Activated CD4-positive, alpha-beta T cell treated with anti-CD3 and anti-CD28 coated beads, Interleukin-2, amount 50 U/mL, for 48 hours (primary cell): ENCODE results near the gene TBC1D12.
A peak's percentile ranks its signal among the peaks of the same experiment; 100 is the strongest.
"Not testable (repeated sequence)": the region's sequence is repeated elsewhere in the genome, so short reads cannot be mapped to it uniquely, and the experiment has no call there.

ENCODE experiments used
- DNase-seq, 2 experiments: peaks; one replicate each; pipeline ENCODE4 v3.0.0-alpha.2; 2020

The TBC1D12 gene

DNA sequence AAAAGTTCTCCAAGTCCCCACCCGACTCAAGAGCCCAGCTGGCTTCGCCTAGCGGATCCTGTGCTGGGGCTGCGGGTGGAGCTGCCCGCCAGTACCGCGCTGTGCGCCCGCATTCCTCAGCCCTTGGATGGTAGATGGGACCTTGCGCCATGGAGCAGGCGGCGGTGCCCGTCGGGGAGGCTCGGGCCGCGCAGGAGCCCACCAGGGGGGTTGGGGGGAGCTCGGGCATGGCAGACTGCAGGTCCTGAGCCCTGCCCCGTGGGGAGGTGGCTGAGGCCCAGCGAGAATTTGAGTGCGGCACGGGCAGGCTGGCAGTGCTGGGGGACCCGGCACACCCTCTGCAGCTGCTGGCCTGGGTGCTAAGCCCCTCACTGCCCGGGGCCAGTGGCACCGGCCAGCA lies 57.0 kb downstream of the TBC1D12 start:
- no peak for DNase-seq

DNA sequence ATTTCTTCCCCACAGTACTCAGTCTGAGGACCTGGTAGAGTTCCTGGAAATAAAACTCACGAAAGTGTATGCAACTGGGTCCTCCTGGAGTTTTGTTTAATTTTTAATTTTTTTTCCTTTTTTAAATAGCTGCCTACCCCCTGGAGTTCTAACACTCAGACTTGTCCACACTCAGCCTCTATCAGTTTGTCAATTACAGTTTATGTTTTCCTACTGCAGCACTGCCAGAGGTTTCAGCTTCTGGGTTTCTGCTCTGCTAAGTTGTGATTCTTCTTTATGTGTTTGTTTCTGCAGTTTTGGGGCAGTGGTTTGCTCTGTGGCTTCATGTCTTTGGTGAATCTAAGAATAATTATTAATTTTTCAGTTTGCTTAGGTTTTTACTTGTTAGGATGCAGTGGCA lies 59.2 kb downstream of the TBC1D12 start:
- no peak for DNase-seq

DNA sequence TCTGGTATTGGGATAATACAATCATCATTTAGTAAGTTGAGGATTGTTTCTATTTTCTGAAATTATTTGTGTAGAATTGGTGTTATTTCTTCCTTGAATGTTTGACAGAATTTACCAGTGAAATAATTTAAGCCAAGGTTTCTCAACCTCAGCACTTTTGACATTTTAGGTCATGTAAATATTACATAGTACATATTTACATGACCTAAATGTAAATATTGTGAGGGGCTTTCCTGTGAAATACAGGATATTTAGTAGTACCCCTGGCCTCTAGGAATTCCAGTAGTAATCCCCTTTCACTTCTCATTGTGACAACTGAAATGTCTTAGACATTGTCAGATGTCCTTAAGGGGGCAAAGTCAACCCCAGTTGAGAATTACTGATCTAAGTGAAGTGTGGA lies 59.8 kb downstream of the TBC1D12 start:
- no peak for DNase-seq

DNA sequence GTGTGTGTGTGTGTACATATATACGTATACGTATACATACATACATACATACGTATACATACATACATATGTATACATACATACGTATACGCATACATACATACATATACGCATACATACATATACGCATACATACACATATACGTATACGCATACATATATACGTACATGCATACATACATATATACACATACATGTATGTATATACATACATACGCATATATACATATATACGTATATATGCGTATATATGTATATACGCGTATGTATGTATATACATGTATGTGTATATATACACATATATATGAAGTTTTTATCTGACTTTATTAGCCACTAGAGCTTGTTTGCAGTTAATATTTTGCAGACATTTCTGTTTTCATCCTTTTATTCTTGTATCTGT lies 63.3 kb downstream of the TBC1D12 start:
- DNase-seq, result no peak

DNA sequence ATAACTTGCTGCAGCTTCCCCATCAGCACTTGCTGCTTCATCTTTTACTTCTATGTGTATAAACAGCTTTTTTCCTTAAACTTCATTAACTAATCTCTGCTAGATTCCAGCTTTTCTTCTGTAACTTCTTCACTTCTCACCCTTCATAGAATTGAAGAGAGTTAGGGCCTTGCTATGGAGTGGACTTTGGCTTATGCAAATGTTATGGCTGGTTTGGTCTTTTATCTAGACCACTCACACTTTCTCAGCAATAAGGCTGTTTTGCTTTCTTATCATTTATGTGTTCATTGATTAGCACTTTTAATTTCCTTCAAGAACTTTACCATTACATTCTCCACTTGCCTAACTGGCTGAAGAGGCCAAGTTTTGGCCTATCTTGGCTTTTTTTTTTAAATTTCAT lies 79.1 kb downstream of the TBC1D12 start:
- DNase-seq, result no peak

DNA sequence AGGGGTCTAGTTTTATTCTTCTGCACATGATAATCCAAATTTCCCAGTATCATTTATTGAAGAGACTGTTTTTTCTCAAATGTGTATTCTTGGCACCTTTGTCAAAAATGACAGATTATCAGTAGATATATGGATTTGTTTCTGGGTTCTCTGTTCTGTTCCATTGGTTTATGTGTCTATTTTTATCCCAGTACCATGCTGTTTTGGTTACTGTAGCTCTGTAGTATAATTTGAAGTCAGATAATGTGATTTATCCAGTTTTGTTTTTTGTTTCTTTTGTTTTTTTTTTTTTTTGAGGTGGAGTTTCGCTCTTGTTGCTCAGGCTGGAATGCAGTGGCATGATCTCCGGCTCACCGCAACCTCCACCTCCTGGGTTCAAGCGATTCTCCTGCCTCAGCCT lies 81.6 kb downstream of the TBC1D12 start:
- no peak for DNase-seq

DNA sequence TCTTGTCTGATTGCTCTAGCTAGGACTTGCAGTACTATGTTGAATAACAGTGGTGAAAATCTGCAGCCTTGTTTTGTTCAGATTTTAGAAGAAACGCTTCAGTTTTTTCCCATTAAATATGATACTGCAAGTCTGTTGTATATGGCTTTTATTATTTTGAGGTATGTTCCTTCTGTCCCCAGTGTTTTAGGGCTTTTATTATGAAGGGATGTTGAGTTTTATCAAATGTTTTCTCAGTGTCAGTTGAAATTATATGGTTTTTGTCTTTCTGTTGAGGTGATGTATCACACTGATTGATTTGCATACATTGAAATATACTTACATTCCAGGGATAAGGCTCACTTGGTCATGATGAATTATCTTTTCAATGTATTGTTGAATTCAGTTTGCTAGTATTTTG lies 82.8 kb downstream of the TBC1D12 start:
- no peak for DNase-seq

DNA sequence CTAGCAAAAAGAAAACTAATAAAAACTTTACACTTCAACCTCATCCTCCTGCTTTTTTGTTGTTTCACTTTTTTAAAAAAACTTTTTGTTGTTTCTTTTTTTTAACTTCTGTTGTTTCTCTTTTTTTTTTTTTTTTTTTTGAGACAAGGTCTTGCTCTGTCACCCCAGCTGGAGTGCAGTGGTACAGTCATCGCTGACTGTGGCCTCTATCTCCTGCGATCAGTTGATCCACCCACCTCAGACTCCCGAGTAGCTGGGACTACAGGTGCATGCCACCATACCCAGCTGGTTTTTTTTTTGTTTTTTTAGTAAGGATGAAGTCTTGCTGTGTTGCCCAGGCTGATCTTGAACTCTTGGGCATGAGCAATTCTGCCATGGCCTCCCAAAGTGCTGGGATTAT lies 85.2 kb downstream of the TBC1D12 start:
- no peak for DNase-seq

DNA sequence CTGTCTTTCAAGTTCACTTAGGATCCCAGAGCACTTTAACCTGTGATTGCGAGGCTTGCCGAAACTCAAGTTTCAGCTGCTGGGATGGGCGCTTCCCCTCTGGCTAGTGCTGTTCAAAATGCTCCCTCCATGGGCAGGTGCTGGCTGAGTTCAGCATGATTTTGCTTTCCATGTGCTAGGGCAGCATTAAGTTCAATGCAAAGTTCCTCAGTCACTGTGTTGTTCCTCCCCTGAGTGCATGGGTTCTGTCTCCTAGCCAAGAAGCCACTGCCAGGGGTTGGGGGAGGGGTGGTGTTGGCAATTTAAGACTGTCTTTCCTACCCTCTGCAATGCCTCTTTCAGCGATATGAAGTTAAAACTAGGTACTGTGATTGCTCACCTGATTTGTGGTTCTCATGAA lies 86.8 kb downstream of the TBC1D12 start:
- DNase-seq, result no peak

DNA sequence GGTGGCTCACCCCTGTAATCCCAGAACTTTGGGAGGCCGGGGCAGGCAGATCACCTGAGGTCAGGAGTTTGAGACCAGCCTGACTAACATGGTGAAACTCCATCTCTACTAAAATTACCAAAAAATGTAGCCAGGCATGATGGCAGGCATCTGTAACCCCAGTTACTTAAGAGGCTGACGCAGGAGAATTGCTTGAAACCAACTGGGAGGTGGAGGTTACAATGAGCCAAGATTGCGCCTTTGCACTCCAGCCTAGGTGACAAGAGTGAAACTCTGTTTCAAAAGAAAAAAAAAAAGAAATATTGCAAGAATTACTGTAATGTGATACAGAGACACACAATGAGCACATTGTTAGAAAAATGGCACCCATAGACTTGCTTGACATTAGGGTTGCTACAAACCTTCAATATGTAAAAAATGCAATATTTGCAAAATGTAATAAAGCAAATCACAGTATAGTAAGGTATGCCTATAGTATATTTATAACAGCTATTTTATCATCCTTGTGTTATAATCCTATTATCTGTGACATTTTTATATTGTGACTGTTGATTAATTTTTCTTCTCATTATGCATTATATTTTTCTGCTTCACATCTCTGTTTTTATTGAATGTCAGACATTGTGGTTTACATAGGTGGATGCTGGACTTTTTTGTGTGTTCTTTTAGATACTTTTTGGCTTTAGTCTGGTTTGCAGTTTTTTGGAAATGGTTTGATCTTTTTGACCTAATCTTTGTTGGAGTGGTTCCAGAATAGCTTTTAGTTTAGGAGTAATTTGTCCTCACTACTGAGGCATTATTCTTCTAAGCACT lies 87.8 kb downstream of the TBC1D12 start:
- no peak for DNase-seq

DNA sequence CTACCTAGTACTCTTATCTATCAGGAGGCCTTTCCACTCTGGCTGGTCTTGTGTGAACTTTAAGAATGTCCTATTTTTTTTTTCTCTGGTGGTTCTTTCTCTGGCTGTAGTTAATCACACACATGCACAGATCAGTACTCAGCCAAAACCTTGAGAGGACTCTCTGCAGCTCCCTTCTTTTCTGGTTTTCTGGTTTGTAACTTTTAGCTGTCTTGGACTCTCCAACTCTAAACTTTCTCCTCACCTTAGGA lies 88.4 kb downstream of the TBC1D12 start:
- no peak for DNase-seq

DNA sequence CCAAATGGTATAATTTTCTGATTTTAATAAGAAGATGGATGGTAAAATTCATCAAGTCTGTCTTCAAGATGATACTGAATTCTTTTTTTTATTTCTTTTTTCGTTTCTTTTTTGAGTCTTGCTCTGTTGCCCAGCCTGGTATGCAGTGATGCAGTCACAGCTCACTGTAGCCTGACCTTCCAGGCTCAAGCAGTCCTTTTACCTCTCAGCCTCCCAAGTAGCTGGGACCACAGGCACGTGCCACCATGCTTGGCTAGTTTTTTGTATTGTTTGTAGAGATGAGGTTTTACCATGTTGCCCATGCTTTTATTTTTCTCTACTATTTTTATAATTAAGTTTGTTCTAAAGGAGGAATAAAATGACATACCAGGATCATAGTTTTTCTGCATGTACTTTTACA lies 91.1 kb downstream of the TBC1D12 start:
- DNase-seq, result no peak

DNA sequence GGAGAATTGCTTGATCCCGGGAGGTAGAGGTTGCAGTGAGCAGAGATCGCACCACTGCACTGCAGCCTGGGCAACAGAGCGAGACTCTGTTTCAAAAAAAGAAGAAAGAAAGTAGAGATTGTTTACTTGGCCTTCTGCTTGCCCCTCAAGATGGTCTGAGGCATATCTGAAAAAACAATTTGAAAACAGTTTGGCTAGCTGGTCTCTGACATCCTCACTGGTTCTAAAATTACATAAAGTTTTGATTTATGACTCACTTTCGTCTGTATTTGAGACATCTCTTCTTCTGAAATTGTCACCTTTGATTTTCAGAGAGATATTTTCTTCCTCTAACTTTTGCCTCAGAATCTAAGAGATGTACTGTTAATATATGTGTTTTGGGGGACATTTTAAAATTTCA lies 93.7 kb downstream of the TBC1D12 start:
- no peak for DNase-seq

DNA sequence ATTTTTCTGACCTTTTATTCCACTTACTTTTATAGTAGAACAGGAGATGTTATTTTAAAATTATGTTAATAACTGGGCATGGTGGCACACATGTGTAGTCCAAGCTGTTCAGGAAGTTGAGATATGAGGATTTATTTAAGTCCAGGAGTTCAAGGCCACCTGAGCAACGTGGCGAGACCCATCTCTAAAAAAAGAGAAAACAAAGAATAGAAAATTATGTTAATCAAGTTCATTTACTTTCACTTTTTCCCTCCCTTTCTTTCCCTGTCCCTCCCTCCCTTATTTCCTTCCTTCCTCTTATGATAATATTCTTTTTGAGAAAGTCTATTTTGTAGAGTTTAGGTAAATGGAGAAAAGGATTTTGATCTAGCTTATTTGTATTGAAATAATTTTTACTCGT lies 94.3 kb downstream of the TBC1D12 start:
- DNase-seq, result no peak

DNA sequence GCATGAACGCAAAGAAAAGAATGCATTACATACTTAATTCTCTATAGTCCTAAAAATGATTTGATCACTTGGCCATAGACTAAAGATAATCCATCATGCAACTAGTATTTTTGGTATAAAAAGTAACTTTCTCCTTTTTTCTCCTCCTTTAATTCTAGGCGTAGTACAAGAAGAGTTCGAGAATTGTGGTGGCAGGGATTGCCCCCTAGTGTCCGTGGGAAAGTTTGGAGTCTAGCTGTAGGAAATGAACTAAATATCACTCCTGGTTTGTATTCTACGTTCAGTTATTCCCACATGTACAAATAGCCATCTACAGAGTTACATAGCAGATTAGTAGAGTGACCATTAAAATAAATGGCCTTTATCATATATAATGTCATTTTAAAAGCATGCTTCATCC lies 97.7 kb downstream of the TBC1D12 start:
- no peak for DNase-seq

DNA sequence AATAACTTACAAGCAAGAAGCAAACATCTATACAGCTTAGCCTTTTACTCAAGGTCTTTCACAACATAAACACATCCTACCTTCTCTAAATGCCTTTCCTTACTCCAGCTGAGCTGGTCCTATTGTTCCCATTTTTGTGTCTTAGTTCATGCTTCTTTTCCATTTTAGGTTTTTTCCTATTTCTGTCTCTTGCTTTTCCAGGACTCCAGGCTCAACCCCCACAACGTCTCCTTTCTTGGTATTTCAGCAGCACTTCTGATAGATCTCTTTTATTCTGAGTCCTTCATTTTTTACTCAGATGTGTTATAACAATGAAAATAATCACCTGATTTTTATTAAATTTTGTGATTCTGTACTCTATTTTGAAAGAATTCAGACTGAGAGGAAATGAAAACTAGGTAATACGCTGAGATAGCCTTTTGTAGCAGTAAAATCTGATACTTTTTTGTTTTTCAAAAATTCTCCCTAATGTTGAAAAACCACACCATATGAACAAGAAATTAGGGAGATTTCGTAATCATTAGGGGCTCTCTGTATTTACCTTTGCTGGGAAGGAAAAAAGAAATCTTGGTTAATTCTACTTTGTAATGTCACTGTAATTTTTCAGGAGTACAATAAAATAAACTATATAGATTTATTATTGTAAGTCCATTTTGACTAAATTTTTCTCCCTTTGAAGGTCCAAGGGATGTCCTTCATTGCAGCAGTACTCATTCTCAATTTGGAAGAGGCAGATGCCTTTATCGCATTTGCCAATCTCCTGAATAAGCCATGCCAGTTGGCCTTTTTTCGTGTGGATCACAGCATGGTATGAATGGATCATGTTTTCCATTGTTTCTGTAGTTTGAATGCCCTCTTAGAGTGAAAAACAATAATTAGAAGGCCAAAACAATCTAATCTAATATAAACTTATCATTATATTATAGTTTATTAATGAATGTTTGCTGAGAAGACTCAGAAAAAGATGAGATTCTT lies 119.2 kb downstream of the TBC1D12 start:
- DNase-seq, result no peak

DNA sequence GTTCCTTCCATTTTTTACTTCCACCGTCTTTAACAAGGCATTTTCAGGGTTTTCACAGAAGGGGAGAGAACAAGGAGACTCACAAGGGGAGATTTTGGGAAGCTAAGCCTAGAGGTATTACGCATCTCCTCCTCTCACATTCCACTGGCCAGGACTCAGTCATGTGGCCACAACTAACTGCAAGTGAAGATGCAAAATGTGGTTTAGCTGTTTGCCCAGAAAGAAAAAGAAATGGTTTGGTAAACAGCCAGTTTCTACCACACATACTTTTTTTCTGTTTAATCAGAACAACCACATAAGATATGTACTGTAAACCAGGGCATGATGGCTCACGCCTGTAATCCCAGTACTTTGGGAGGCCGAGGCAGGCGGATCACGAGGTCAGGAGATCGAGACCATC lies 121.8 kb downstream of the TBC1D12 start:
- no peak for DNase-seq

DNA sequence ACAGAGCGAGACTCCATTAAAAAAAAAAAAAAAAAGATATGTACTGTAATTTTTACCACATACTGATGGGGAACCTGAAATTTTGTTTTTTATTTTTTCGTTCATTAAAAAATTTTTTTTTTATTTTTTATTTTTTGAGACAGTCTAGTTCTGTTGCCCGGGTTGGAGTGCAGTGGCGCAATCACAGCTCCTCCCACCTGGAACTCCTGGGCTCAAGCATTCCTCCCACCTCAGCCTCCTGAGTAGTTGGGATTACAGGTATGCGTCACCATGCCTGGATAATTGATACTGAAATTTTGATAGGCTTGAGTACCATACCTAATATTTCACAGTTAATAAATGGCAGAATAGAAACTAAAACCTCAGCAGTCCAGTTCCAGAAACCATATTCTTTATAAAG lies 122.4 kb downstream of the TBC1D12 start:
- no peak for DNase-seq

DNA sequence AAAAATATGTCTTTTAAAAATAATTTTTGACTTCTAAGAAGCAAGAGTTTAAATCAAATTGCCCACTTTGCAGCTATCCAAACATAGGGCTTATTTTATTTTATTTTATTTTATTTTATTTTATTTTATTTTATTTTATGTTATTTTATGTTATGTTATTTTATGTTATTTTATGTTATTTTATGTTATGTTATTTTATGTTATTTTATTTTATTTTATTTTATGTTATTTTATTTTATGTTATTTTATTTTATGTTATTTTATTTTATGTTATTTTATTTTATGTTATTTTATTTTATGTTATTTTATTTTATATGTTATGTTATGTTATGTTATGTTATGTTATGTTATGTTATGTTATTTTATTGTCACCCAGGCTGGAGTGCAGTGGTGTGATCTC lies 129.2 kb downstream of the TBC1D12 start:
- DNase-seq, result not testable (repeated sequence)

DNA sequence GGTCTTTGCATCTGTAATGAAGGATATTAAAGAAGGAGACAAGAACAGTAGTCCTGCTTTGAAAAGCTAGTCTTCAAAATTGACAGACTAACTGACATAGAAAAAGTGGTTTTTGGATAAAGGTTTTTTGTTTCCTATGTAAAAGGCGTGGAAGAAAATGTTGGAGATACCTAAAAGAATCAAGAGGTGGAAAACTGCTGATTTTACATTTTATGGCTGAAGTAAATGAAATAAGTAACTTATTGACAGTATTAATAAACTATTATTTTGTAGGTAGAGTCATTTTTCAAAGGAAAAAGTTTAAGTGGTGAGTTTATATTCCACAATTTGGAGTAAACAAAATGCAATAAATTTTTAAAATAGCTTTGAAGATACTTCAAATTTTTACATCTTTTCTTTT lies 130.7 kb downstream of the TBC1D12 start:
- no peak for DNase-seq

DNA sequence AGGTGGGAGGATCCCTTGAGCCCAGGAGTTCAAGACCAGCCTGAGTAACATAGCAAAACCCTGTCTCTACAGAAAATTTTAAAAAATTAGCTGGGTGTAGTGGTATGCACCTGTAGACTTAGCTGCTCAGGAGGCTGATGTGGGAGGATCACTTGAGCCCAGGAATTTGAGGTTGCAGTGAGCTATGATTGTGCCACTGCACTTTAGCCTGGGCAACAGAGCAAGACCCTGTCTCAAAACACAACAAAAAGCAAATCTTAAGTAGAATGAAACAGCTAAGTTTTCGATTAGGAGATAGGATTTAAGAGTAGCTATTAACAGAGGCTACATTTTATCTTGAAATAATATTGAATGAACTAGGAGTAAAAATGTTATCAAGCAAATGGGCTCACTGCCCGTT lies 139.9 kb downstream of the TBC1D12 start:
- DNase-seq, result not testable (repeated sequence)

DNA sequence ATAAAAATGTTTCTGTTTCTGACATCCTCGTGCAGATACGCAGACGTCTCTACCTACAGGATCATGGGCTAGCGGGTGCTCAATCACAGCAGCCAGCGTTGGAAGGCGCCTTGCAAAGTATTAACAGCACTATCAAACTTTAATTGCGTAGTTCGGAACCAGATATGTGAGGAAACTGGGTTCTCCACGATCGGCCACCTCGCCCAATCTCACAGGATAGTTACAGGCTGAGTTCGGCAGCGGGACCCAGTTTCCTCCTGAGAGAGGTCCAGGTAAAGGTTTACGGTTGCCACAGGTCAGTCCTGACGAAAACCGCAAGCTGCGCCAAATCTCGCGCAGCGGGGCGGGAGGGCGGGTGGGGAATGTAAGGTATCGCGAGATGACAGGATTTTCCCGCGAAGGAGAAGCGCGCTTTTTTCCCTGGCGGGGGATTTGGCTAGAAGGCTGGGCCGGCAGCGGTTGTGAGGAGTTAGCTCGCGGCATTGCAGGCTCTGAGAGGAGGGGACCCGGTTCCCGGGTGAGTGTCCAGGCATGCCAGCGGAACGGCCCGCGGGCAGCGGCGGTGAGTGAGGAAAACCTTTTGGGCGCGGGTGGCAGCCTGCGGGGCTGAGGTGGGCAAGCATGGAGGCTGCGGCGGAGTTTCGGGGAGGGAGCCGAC lies 143.2 kb downstream of the TBC1D12 start, which contains the start of gene HELLS:
Gene HELLS, plus strand, starts transcription at position 398 of the 658 bp plus-strand sequence. Its CDS starts 134 bp downstream, at position 532.
- peak; percentile 80 to 84 for DNase-seq

DNA sequence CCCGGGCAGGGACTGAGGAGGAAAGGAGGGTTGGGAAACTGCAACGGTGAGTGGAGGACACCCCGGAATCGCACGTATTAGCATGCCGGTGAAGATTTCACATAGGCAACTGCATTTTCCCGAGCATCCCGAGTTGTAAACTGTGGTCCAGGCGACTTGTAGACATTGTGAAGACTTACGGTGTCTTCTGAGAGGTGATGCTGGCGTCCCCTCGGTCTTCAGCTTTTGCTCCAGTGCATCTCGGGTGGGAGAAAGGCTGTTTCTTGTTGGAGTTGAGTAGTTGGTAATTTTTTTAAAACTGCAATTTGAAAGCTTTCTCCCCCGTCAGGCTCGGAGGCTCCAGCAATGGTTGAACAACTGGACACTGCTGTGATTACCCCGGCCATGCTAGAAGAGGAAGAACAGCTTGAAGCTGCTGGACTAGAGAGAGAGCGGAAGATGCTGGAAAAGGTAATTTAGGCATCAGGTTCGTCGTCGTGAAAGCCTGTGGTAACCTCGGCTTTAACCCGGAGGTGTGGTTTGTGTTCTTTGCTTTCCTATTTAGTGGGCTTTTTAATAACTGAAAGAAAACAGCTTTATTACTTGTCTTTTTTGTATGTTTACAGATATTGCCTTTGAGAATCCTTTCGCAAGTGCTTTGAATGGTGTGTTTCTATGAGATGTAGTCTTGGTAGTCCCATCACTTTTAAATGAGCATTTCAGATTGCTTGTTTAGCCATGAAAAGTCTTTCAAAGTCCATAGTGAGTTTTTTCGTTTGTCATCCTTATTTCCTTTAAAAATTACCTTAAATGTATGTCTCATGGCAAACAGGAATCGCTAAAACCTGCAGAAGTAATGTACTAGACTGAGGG lies 143.9 kb downstream of the TBC1D12 start:
- no peak for DNase-seq
